HCT116 (cell line): ENCODE results near the gene SGMS2.

Experiments
- CBX3 ChIP-seq: IDR thresholded peaks from 2 replicates; pipeline ENCODE4 v1.6.1; 2012; ENCODE audit warnings: low read depth
- CEBPB ChIP-seq: IDR thresholded peaks from 2 replicates; pipeline ENCODE4 v1.6.1; 2012; ENCODE audit warnings: low read depth
- CTCF ChIP-seq, 3 experiments: fragments of 200-600 bp in 1 of 3; sonication (generic) in 1 of 3; IDR thresholded peaks in 2 of 3; conservative IDR thresholded peaks in 1 of 3; 2 replicates each; pipeline ENCODE4 v1.5.1; 2012 to 2017; ENCODE audit warnings: low read depth in 2 of 3, low read length in 2 of 3, antibody characterized with exemption in 1 of 3, borderline replicate concordance in 1 of 3, control low read depth in 1 of 3, mild to moderate bottlenecking in 1 of 3, mixed read lengths in 1 of 3, mixed run types in 1 of 3, moderate library complexity in 1 of 3; ENCODE audit not compliant: insufficient read depth in 1 of 3
- EGR1 ChIP-seq: IDR thresholded peaks from 2 replicates; pipeline ENCODE4 v1.6.1; 2012; ENCODE audit warnings: low read depth
- EZH2phosphoT487 ChIP-seq: fragments of 200-600 bp; IDR thresholded peaks from 2 replicates; pipeline ENCODE4 v1.6.1; 2018; ENCODE audit warnings: antibody characterized with exemption, borderline replicate concordance
- JUND ChIP-seq: IDR thresholded peaks from 2 replicates; pipeline ENCODE4 v1.6.1; 2012
- POLR2A ChIP-seq: IDR thresholded peaks from 2 replicates; pipeline ENCODE4 v1.7.0; 2011; ENCODE audit warnings: borderline replicate concordance; ENCODE audit not compliant: insufficient read depth, insufficient read length; ENCODE audit errors: extremely low read depth
- SP1 ChIP-seq: IDR thresholded peaks from 2 replicates; pipeline ENCODE4 v1.6.1; 2012; ENCODE audit warnings: low read depth
- SRF ChIP-seq: IDR thresholded peaks from 2 replicates; pipeline ENCODE4 v1.6.1; 2012; ENCODE audit warnings: low read depth
- ZFX ChIP-seq: fragments of 450-650 bp; IDR thresholded peaks from 2 replicates; pipeline ENCODE4 v1.6.1; 2017
- TF ChIP-seq, protein P1 (sequence below): IDR thresholded peaks from 2 replicates; pipeline ENCODE4 v1.6.1; 2012

- TF ChIP-seq CEBPB (no peak), ZFX (no peak), SRF (no peak), CTCF (IDR thresholded peaks at IDR 0.05 in 2 of 3, conservative IDR thresholded peaks at IDR 0.05 in 1 of 3; ENCODE audit: borderline replicate concordance in 1 of 3, insufficient read depth in 1 of 3, low read depth in 2 of 3, low read length in 2 of 3) (no peak), CBX3 (no peak), POLR2A (no peak), JUND (no peak), SP1 (no peak), EZH2phosphoT487 (no peak), EGR1 (no peak)
- TF ChIP-seq, protein P1, sequence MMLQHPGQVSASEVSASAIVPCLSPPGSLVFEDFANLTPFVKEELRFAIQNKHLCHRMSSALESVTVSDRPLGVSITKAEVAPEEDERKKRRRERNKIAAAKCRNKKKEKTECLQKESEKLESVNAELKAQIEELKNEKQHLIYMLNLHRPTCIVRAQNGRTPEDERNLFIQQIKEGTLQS, result no peak
Measured at GRCh38 chr4:107945809-107946208, 121.1 kb downstream of the SGMS2 start.
